GM13976 (cell line): ENCODE measurements around the gene FNDC10.

Source experiments
- DNase-seq: peaks from one replicate; pipeline ENCODE4 v3.0.0; 2012; ENCODE audit warnings: low spot score
- in situ Hi-C: fragments of 300-500 bp; cut with MboI; formaldehyde crosslinking; loops from one replicate; pipeline ENCODE4 v1.12.0; 2022; ENCODE audit warnings: low sequenced_read_pairs, mixed read lengths, inconsistent platforms; ENCODE audit not compliant: unreplicated experiment
- TF ChIP-seq, protein P1 (sequence below): IDR thresholded peaks from 2 replicates; pipeline ENCODE4 v1.5.1; 2012; ENCODE audit warnings: borderline replicate concordance, mild to moderate bottlenecking; ENCODE audit not compliant: insufficient read depth; ENCODE audit errors: extremely low read depth, missing control alignments, control extremely low read depth

Gene FNDC10

DNA sequence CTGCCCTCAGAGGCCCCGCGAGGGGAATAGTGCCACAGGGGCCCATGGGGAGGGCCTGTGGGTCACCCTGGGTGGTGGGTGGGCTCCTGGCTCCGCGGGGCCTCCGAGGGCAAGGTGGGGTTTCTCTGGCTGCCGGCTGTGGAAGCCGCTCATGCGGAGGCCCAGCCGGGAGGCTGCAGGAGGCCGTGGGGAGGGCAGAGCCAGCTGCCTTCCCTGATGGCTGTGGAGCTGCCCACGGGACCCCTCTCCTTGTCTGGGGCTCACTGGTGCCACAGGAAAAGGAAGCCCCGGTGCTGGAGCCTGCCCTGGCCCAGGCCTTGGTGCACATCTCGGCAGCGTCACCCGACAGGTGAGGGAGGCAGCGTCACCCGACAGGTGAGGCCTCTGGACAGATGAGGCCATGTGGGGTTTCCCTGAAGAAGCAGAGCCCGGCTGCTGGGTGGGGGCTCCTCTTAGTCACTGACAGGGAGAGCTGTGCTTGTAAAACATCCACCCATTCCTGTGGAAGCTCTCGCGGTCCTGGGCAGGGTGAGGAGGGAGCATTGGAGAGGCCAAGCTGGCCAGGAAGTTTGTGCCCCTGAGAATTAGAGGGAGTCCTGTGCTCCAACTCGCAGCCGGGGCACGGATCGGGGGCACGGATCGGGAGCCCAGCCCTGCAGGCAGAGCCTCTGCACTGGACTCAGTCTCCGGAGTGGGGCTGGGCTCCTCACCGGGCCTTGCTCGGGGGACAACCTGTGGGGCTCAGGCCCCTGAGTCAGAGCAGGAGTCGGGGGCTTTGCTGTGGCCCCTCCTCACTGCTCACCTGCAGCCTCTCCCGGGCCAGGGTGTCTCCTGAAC lies 21.5 kb upstream of the FNDC10 start:
- in situ Hi-C loops, result no loop called here
- TF ChIP-seq, protein P1, sequence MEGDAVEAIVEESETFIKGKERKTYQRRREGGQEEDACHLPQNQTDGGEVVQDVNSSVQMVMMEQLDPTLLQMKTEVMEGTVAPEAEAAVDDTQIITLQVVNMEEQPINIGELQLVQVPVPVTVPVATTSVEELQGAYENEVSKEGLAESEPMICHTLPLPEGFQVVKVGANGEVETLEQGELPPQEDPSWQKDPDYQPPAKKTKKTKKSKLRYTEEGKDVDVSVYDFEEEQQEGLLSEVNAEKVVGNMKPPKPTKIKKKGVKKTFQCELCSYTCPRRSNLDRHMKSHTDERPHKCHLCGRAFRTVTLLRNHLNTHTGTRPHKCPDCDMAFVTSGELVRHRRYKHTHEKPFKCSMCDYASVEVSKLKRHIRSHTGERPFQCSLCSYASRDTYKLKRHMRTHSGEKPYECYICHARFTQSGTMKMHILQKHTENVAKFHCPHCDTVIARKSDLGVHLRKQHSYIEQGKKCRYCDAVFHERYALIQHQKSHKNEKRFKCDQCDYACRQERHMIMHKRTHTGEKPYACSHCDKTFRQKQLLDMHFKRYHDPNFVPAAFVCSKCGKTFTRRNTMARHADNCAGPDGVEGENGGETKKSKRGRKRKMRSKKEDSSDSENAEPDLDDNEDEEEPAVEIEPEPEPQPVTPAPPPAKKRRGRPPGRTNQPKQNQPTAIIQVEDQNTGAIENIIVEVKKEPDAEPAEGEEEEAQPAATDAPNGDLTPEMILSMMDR, result no peak
- no peak for DNase-seq

GRCh38 chr1:1620433-1621139 lies 20.7 kb upstream of the FNDC10 start:
- no peak for DNase-seq
- TF ChIP-seq, protein P1, result no peak
- in situ Hi-C loops, result no loop called here

DNA sequence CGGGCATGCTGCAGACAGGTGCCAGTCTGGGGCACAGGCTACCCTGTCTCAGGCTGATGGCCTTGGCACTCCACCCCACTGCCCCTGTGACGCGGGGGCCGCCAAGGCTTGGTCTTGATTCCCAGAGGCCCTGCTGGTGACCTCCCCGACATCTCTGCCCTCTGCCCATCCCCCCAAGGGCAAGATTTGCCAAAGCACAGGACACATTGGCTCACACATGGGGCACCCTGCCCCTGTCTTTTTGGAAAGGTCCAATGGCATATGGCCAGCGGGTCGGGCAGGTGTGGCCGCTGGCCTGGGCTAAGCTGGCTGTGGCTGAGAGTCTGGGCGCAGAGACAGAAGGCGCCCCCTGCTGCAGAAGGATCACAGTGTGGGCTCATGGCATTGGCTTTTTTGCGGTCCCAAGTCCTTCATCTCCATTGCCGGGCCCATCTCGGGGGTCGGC lies 20.0 kb upstream of the FNDC10 start:
- in situ Hi-C loops, result no loop called here
- TF ChIP-seq, protein P1, result no peak
- no peak for DNase-seq

DNA sequence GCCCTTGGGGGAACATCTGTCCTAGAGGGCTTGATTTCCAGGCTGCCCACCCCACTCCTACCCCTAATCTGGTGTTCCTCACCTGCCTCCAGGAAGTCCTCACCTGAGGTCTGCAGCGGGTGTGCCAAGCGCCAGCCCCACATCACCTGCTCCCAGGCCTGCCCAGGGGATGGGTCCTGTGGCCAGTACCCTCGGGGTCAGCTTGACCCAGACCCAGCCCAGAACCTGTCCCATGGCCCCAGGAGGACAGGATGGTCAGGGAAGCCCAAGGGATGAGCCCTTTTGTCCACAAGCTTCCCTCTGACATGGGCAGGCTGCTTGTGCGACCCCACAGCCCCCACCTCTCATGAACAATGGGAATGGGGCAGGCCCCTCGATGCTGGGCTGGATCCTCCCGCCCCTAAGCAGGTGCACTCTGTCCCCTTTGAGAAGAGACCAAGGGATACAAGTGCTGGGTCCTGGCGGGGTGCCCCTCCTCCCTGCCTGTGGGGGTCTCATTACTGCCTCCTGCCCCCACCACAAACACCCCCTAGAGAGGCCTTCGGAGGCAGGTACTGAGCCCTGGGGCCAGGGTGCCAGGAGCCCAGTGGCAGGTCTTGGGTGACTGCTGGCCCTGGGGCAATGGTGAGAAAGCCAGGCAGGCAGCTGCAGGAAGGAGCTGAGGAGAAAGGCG lies 18.6 kb upstream of the FNDC10 start:
- TF ChIP-seq, protein P1, result no peak
- no peak for DNase-seq
- in situ Hi-C loops, result no loop called here

DNA sequence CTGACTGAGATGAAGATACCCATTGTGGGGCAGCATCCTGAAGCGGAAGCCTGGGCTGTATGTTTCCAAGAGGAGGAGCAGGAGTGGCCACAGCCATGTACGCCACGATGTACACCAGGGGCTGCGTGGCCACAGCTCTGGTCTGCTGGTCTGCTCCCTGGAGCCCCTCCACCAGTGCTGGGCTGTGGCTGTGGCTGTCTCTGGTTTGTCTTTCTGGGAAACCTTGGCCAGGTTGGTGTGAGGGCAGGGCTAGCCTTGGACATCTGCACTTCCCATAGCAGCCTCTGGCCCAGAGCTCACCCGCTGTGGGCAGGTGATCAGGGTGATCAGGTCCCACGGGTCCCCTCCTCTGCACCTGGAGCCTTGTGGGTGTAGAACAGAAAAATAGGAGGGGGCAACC lies 18.0 kb upstream of the FNDC10 start:
- in situ Hi-C loops, result no loop called here
- DNase-seq, result no peak
- TF ChIP-seq, protein P1, result no peak

GRCh38 chr1:1617516-1617915 lies 17.6 kb upstream of the FNDC10 start:
- TF ChIP-seq, protein P1, result no peak

More at GRCh38 chr1:1617516-1617915, 17.6 kb upstream of the FNDC10 start:
- in situ Hi-C loops, result no loop called here
- DNase-seq, result no peak
